Measurements from ENCODE around the gene FBXO24. TPM values are rescaled to one million over a fixed set of nuclear protein-coding genes. Genes with fewer than 3 reads are reported as not detected.

The FBXO24 gene
- total RNA-seq, 1 donor from 2014 or later: 0.52 TPM

GRCh38 chr7:100544386-100544785 lies 41.7 kb upstream of the FBXO24 start:
- H3K27me3 Mint-ChIP-seq (ENCODE audit: low read depth, unreplicated experiment): no peaks in the 10 kb centered on the region
- peaks cover 41% of the 10 kb centered on the region for H3K4me1 Mint-ChIP-seq (ENCODE audit: low read depth, unreplicated experiment)
- peaks cover 34% of the 10 kb centered on the region for H3K4me1 ChIP-seq (ENCODE audit: insufficient read depth, low read length)
- DNase-seq (ENCODE audit: low read depth): no peak
- no peak overlapping the region for H2AFZ ChIP-seq (ENCODE audit: low read depth, low read length)
- FAIRE-seq: no peak
- no peaks in the 10 kb centered on the region for H3K36me3 ChIP-seq (ENCODE audit: insufficient read depth, low read length)
- no peak overlapping the region for H3K4me3 ChIP-seq (ENCODE audit: insufficient read depth, low read depth, low read length)
- no peak overlapping the region for H3K9ac ChIP-seq (ENCODE audit: low read length)
- H3K4me3 Mint-ChIP-seq (ENCODE audit: unreplicated experiment): no peak overlapping the region
- no peak overlapping the region for H3K4me2 ChIP-seq (ENCODE audit: low read length)
- no peaks in the 10 kb centered on the region for H3K36me3 Mint-ChIP-seq (ENCODE audit: low read depth, unreplicated experiment)
- H3K27me3 ChIP-seq (ENCODE audit: insufficient read depth, low read length): no peaks in the 10 kb centered on the region
- TF ChIP-seq EZH2 (IDR thresholded peaks at IDR 0.05; ENCODE audit: insufficient read depth, low read length): no peak
- TF ChIP-seq, protein P1, sequence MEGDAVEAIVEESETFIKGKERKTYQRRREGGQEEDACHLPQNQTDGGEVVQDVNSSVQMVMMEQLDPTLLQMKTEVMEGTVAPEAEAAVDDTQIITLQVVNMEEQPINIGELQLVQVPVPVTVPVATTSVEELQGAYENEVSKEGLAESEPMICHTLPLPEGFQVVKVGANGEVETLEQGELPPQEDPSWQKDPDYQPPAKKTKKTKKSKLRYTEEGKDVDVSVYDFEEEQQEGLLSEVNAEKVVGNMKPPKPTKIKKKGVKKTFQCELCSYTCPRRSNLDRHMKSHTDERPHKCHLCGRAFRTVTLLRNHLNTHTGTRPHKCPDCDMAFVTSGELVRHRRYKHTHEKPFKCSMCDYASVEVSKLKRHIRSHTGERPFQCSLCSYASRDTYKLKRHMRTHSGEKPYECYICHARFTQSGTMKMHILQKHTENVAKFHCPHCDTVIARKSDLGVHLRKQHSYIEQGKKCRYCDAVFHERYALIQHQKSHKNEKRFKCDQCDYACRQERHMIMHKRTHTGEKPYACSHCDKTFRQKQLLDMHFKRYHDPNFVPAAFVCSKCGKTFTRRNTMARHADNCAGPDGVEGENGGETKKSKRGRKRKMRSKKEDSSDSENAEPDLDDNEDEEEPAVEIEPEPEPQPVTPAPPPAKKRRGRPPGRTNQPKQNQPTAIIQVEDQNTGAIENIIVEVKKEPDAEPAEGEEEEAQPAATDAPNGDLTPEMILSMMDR (IDR thresholded peaks at IDR 0.05; ENCODE audit: insufficient read depth, low read depth, low read length): no peak
- no peaks in the 10 kb centered on the region for H3K9me3 ChIP-seq (ENCODE audit: insufficient read depth, low read depth, low read length)
- peak overlapping the region; percentile 90 for H3K27ac Mint-ChIP-seq (ENCODE audit: unreplicated experiment)
- peaks cover 24% of the 10 kb centered on the region for H3K79me2 ChIP-seq (ENCODE audit: insufficient read depth, low read length)
- no peak overlapping the region for H3K27ac ChIP-seq (ENCODE audit: low read depth, low read length)
- no peaks in the 10 kb centered on the region for H3K9me3 Mint-ChIP-seq (ENCODE audit: unreplicated experiment)
- H4K20me1 ChIP-seq (ENCODE audit: insufficient read depth, low read length): no peaks in the 10 kb centered on the region

- Histone ChIP-seq H3K4me2 (ENCODE audit: low read length) (peak overlapping the region; percentile 74), H3K4me1 (ENCODE audit: insufficient read depth, low read length) (peaks cover 34% of the 10 kb centered on the region), H3K27ac (ENCODE audit: low read depth, low read length) (peak overlapping the region; percentile 71), H3K79me2 (ENCODE audit: insufficient read depth, low read length) (peaks cover 19% of the 10 kb centered on the region), H3K9me3 (ENCODE audit: insufficient read depth, low read depth, low read length) (no peaks in the 10 kb centered on the region), H3K9ac (ENCODE audit: low read length) (peak overlapping the region; percentile 39), H3K4me3 (ENCODE audit: insufficient read depth, low read depth, low read length) (no peak overlapping the region), H2AFZ (ENCODE audit: low read depth, low read length) (peak overlapping the region; percentile 26), H3K27me3 (ENCODE audit: insufficient read depth, low read length) (no peaks in the 10 kb centered on the region), H4K20me1 (ENCODE audit: insufficient read depth, low read length) (no peaks in the 10 kb centered on the region), H3K36me3 (ENCODE audit: insufficient read depth, low read length) (no peaks in the 10 kb centered on the region)
- no peaks in the 10 kb centered on the region for H3K27me3 Mint-ChIP-seq (ENCODE audit: low read depth, unreplicated experiment)
- peak overlapping the region; percentile 90 for H3K27ac Mint-ChIP-seq (ENCODE audit: unreplicated experiment)
- H3K4me3 Mint-ChIP-seq (ENCODE audit: unreplicated experiment): peak overlapping the region; percentile 41
- no peak for TF ChIP-seq EZH2 (IDR thresholded peaks at IDR 0.05; ENCODE audit: insufficient read depth, low read length)
- TF ChIP-seq, protein P1 (IDR thresholded peaks at IDR 0.05; ENCODE audit: insufficient read depth, low read depth, low read length): no peak
- DNase-seq (ENCODE audit: low read depth) (no peak), FAIRE-seq (no peak)
- H3K9me3 Mint-ChIP-seq (ENCODE audit: unreplicated experiment): no peaks in the 10 kb centered on the region
- H3K36me3 Mint-ChIP-seq (ENCODE audit: low read depth, unreplicated experiment): no peaks in the 10 kb centered on the region
- peaks cover 41% of the 10 kb centered on the region for H3K4me1 Mint-ChIP-seq (ENCODE audit: low read depth, unreplicated experiment)
These were observed 41.2 kb upstream of the FBXO24 start for GRCh38 chr7:100544967-100545359.

DNA sequence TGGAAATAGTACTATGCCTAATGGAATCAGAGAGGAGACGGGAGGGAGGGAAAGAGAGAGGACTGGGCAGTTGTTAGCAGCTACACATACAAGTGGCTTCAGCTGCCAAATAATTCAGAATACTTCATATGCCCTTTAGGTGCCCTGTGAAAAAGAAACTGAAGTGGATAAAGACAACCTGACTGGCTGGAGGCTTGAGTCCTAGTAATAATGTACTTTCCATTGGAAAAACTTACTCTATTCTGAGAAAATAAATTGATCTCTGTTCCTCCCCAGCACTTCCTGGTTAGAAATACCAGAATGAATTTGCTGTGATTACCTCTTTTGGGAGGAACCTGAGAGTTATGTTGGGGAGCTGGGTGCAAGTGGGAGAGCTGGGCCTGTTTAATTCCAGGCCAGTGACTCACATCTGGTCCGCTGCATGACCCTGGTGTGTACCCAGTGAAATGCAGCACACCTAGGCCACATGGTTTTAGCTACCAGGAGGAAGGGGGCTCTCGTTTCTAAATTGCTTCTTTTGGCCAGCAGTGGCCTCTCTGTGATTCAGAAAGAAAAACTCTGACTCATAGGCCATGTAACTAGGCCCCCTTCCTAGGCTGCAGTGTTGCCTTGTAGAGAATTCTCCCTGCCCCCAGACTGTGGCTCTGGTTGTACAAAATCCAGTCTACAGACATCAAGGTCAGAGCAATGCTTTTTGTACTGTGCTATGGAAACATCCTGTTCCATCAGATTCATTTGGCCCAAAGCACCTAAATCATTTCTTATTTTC lies 40.6 kb upstream of the FBXO24 start:
- Histone ChIP-seq H3K4me1 (ENCODE audit: insufficient read depth, low read length) (peaks cover 34% of the 10 kb centered on the region), H3K27ac (ENCODE audit: low read depth, low read length) (peak overlapping the region; percentile 71), H3K9ac (ENCODE audit: low read length) (peak overlapping the region; percentile 39), H4K20me1 (ENCODE audit: insufficient read depth, low read length) (no peaks in the 10 kb centered on the region), H3K36me3 (ENCODE audit: insufficient read depth, low read length) (no peaks in the 10 kb centered on the region), H3K4me2 (ENCODE audit: low read length) (peak overlapping the region; percentile 74), H2AFZ (ENCODE audit: low read depth, low read length) (peak overlapping the region; percentile 26), H3K79me2 (ENCODE audit: insufficient read depth, low read length) (peaks cover 15% of the 10 kb centered on the region), H3K9me3 (ENCODE audit: insufficient read depth, low read depth, low read length) (no peaks in the 10 kb centered on the region), H3K4me3 (ENCODE audit: insufficient read depth, low read depth, low read length) (no peak overlapping the region), H3K27me3 (ENCODE audit: insufficient read depth, low read length) (no peaks in the 10 kb centered on the region)
- Mint-ChIP-seq H3K4me3 (ENCODE audit: unreplicated experiment) (peak overlapping the region; percentile 41), H3K27me3 (ENCODE audit: low read depth, unreplicated experiment) (no peaks in the 10 kb centered on the region), H3K36me3 (ENCODE audit: low read depth, unreplicated experiment) (no peaks in the 10 kb centered on the region), H3K27ac (ENCODE audit: unreplicated experiment) (peak overlapping the region; percentile 90), H3K4me1 (ENCODE audit: low read depth, unreplicated experiment) (peaks cover 41% of the 10 kb centered on the region), H3K9me3 (ENCODE audit: unreplicated experiment) (no peaks in the 10 kb centered on the region)
- DNase-seq (ENCODE audit: low read depth) (peak; percentile 86), FAIRE-seq (no peak)
- no peak for TF ChIP-seq EZH2 (IDR thresholded peaks at IDR 0.05; ENCODE audit: insufficient read depth, low read length)
- TF ChIP-seq, protein P1 (IDR thresholded peaks at IDR 0.05; ENCODE audit: insufficient read depth, low read depth, low read length): no peak
